H1 (cell line): ENCODE data around the gene CHST11.

Source experiments
- CHD1 ChIP-seq: IDR thresholded peaks from 2 replicates; pipeline ENCODE4 v1.6.1; 2012; ENCODE audit warnings: low read depth, low read length, improper control_type of control experiment
- CTCF ChIP-seq, 3 experiments: IDR thresholded peaks; 1 replicate in 2 of 3; 2 replicates in 1 of 3; pipeline versions ENCODE4 v1.5.1 to v1.6.1; 2011; ENCODE audit warnings: low read length in 3 of 3, mild to moderate bottlenecking in 3 of 3, inconsistent platforms in 2 of 3, low read depth in 1 of 3, moderate library complexity in 1 of 3; ENCODE audit not compliant: insufficient read depth in 1 of 3; ENCODE audit errors: control extremely low read depth in 1 of 3
- EGR1 ChIP-seq: IDR thresholded peaks from 2 replicates; pipeline ENCODE4 v1.6.1; 2011; ENCODE audit warnings: low read depth, low read length, borderline replicate concordance
- EZH2 ChIP-seq: fragments of 200-600 bp; sonication (generic); IDR thresholded peaks from 2 replicates; pipeline ENCODE4 v1.7.1; 2012; ENCODE audit warnings: low read depth, mild to moderate bottlenecking, moderate library complexity, low read length, inconsistent platforms; ENCODE audit not compliant: severe bottlenecking
- JUND ChIP-seq: IDR thresholded peaks from 2 replicates; pipeline ENCODE4 v1.6.1; 2011; ENCODE audit warnings: mild to moderate bottlenecking, improper control_type of control experiment, low read length
- POLR2A ChIP-seq, 2 experiments: IDR thresholded peaks; 1 replicate in 1 of 2; 2 replicates in 1 of 2; pipeline ENCODE4 v1.6.1; 2011; ENCODE audit warnings: low read depth in 2 of 2, low read length in 2 of 2, mild to moderate bottlenecking in 2 of 2; ENCODE audit errors: control extremely low read depth in 1 of 2
- POLR2AphosphoS5 ChIP-seq: IDR thresholded peaks from 2 replicates; pipeline ENCODE4 v1.6.1; 2011; ENCODE audit warnings: low read depth, low read length
- RAD21 ChIP-seq, 2 experiments: IDR thresholded peaks in 1 of 2; conservative IDR thresholded peaks in 1 of 2; 2 replicates each; pipeline ENCODE4 v1.6.1; 2011; ENCODE audit warnings: low read depth in 2 of 2, low read length in 2 of 2, improper control_type of control experiment in 1 of 2, inconsistent platforms in 1 of 2, mild to moderate bottlenecking in 1 of 2, moderate library complexity in 1 of 2
- RXRA ChIP-seq: IDR thresholded peaks from 2 replicates; pipeline ENCODE4 v1.6.1; 2011; ENCODE audit warnings: low read depth, mild to moderate bottlenecking, low read length, moderate library complexity; ENCODE audit not compliant: insufficient read depth

- TF ChIP-seq CTCF (IDR thresholded peaks at IDR 0.05; ENCODE audit: control extremely low read depth in 1 of 3, insufficient read depth in 1 of 3, low read depth in 1 of 3, low read length in 3 of 3) (no peak), CHD1 (no peak), POLR2A (IDR thresholded peaks at IDR 0.05; ENCODE audit: control extremely low read depth in 1 of 2, low read depth in 2 of 2, low read length in 2 of 2) (no peak), JUND (no peak), EZH2 (no peak), POLR2AphosphoS5 (no peak), RAD21 (IDR thresholded peaks at IDR 0.05 in 1 of 2, conservative IDR thresholded peaks at IDR 0.05 in 1 of 2; ENCODE audit: low read depth in 2 of 2, low read length in 2 of 2) (no peak), EGR1 (no peak), RXRA (no peak)
These were observed 344.3 kb downstream of the CHST11 start for GRCh38 chr12:104801005-104801404.
